ENCODE data around the gene SLC4A5. TPM values are rescaled to one million over a fixed set of nuclear protein-coding genes. Genes with fewer than 3 reads are reported as not detected.

The SLC4A5 gene
- total RNA-seq, 1 experiment from 2014 or later: 0.36 TPM

Small RNA genes lying within 50 kb of the gene (small RNA-seq; reads per million reads assigned to genes)
- not detected for gene RNU6-542P
- gene TAF13P2: not detected

Other genes starting within 250 kb of the SLC4A5 start
- 24.6 and 31.9 TPM in 2 replicates for gene BOLA3, start 195.5 kb downstream of the SLC4A5 start, total RNA-seq (2014; rRNA removed; shearing (Covaris generic))
- 31.4 and 38.9 TPM in 2 replicates for gene MOB1A, start 164.5 kb downstream of the SLC4A5 start, total RNA-seq (2014; rRNA removed; shearing (Covaris generic))
- 180 TPM in 2 replicates for gene MTHFD2, start 144.8 kb downstream of the SLC4A5 start, total RNA-seq (2014; rRNA removed; shearing (Covaris generic))
- gene DCTN1, start 36.9 kb upstream of the SLC4A5 start, total RNA-seq (2014; rRNA removed; shearing (Covaris generic)): 48.7 and 52.5 TPM in 2 replicates
- 3.2 and 3.9 TPM in 2 replicates for gene C2orf81, start 78.2 kb upstream of the SLC4A5 start, total RNA-seq (2014; rRNA removed; shearing (Covaris generic))
- 50.8 and 52.3 TPM in 2 replicates for gene WDR54, start 78.3 kb upstream of the SLC4A5 start, total RNA-seq (2014; rRNA removed; shearing (Covaris generic))
- gene RTKN, start 98.5 kb upstream of the SLC4A5 start, total RNA-seq (2014; rRNA removed; shearing (Covaris generic)): 115 and 128 TPM in 2 replicates
- gene INO80B, start 111.7 kb upstream of the SLC4A5 start, total RNA-seq (2014; rRNA removed; shearing (Covaris generic)): 26.0 and 34.6 TPM in 2 replicates
- gene WBP1, start 115.0 kb upstream of the SLC4A5 start, total RNA-seq (2014; rRNA removed; shearing (Covaris generic)): 71.2 and 76.1 TPM in 2 replicates
- 84.7 and 91.9 TPM in 2 replicates for gene MOGS, start 122.0 kb upstream of the SLC4A5 start, total RNA-seq (2014; rRNA removed; shearing (Covaris generic))
- 39.4 and 55.2 TPM in 2 replicates for gene MRPL53, start 129.3 kb upstream of the SLC4A5 start, total RNA-seq (2014; rRNA removed; shearing (Covaris generic))
- gene CCDC142, start 139.6 kb upstream of the SLC4A5 start, total RNA-seq (2014; rRNA removed; shearing (Covaris generic)): 26.7 and 31.9 TPM in 2 replicates
- 12.8 and 13.4 TPM in 2 replicates for gene TTC31, start 139.7 kb upstream of the SLC4A5 start, total RNA-seq (2014; rRNA removed; shearing (Covaris generic))
- 4.8 and 5.0 TPM in 2 replicates for gene LBX2, start 156.2 kb upstream of the SLC4A5 start, total RNA-seq (2014; rRNA removed; shearing (Covaris generic))
- gene PCGF1, start 164.3 kb upstream of the SLC4A5 start, total RNA-seq (2014; rRNA removed; shearing (Covaris generic)): 17.2 and 20.1 TPM in 2 replicates
- gene TLX2, start 171.0 kb upstream of the SLC4A5 start, total RNA-seq (2014; rRNA removed; shearing (Covaris generic)): 0.08 TPM in 1 of 2 replicates, not detected in the other
- gene DQX1, start 182.8 kb upstream of the SLC4A5 start, total RNA-seq (2014; rRNA removed; shearing (Covaris generic)): 0.47 and 1.3 TPM in 2 replicates
- gene AUP1, start 186.3 kb upstream of the SLC4A5 start, total RNA-seq (2014; rRNA removed; shearing (Covaris generic)): 222 and 224 TPM in 2 replicates
- gene HTRA2, start 186.5 kb upstream of the SLC4A5 start, total RNA-seq (2014; rRNA removed; shearing (Covaris generic)): 44.7 and 49.2 TPM in 2 replicates
- 0.74 and 2.2 TPM in 2 replicates for gene LOXL3, start 210.5 kb upstream of the SLC4A5 start, total RNA-seq (2014; rRNA removed; shearing (Covaris generic))
- gene DOK1, start 211.3 kb upstream of the SLC4A5 start, total RNA-seq (2014; rRNA removed; shearing (Covaris generic)): 17.9 and 18.3 TPM in 2 replicates